ENCODE results near the gene ERICH6B. TPM values are rescaled to one million over a fixed set of nuclear protein-coding genes. Genes with fewer than 3 reads are reported as not detected.

The ERICH6B gene
- total RNA-seq, 1 experiment from 2014 or later, result not detected

DNA sequence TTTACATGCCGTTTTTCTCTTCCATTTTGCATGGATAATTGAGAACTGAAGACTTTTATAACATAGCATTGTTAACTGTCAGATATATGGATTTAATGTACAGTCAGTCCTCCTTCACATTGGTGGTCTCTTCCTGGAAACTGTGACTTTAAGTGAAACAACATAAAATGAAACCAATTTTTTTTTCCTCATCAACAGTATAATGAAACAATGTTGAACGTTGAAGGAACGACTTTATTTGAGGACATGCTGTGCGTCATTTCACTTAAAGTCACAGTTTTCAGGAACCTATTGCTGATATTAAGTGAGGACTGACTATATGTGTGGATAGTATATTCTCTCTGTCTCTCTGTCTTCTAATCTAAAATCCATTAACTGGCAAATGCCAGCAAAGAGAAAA lies 96.0 kb downstream of the ERICH6B start:
- TF ChIP-seq, protein P1, sequence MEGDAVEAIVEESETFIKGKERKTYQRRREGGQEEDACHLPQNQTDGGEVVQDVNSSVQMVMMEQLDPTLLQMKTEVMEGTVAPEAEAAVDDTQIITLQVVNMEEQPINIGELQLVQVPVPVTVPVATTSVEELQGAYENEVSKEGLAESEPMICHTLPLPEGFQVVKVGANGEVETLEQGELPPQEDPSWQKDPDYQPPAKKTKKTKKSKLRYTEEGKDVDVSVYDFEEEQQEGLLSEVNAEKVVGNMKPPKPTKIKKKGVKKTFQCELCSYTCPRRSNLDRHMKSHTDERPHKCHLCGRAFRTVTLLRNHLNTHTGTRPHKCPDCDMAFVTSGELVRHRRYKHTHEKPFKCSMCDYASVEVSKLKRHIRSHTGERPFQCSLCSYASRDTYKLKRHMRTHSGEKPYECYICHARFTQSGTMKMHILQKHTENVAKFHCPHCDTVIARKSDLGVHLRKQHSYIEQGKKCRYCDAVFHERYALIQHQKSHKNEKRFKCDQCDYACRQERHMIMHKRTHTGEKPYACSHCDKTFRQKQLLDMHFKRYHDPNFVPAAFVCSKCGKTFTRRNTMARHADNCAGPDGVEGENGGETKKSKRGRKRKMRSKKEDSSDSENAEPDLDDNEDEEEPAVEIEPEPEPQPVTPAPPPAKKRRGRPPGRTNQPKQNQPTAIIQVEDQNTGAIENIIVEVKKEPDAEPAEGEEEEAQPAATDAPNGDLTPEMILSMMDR (IDR thresholded peaks at IDR 0.05; ENCODE audit: unreplicated experiment), result no peak
- DNase-seq, result no peak
- CTCF ChIA-PET, result no interaction called here
- Mint-ChIP-seq H3K9me3 (ENCODE audit: low read depth, unreplicated experiment) (no peaks in the 10 kb centered on the region), H3K27me3 (ENCODE audit: unreplicated experiment) (no peaks in the 10 kb centered on the region), H3K27ac (ENCODE audit: unreplicated experiment) (no peak overlapping the region), H3K36me3 (ENCODE audit: insufficient read depth, unreplicated experiment) (peaks cover 16% of the 10 kb centered on the region), H3K4me3 (ENCODE audit: low read depth, unreplicated experiment) (no peak overlapping the region), H3K4me1 (ENCODE audit: low read depth, unreplicated experiment) (no peaks in the 10 kb centered on the region)
- intact Hi-C loops (cut with micrococcal nuclease; ENCODE audit: unreplicated experiment), result no loop called here
- no TSS peak for BruUV-seq (replicated peaks)

DNA sequence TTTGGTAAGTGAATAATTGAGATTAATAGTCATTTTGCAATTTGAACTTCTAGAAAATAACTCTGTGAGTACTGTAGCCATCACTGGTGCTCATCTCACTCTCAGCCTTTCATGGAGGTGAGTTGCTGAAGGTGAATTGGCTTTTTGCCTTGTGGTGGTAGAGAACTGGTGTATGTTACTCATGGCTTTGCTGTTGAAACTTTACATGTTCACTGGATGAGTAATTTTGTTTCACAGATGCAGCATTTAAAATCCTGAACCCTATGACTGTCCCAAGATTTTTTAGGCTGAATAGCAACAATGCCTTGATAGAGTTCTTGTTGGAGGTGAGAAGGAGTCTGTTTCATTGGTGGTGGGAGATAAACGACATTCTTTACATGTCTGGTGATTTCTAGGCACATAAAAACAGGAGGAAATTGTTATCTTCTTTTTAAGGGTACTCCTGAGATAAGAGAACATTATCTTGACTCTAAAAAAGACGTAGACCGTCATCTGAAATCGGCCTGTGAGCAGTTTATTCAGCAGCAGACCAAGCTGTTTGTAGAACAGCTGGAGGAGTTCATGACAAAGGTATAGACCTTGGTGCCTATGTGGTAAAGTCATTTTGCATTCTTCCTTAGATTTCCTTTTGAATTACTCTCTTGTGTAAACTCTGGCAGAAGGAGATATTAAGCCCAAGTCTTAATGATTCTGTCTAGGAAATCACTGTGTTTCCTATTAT lies 96.9 kb downstream of the ERICH6B start:
- Mint-ChIP-seq H3K27ac (ENCODE audit: unreplicated experiment) (no peak overlapping the region), H3K36me3 (ENCODE audit: insufficient read depth, unreplicated experiment) (peaks cover 21% of the 10 kb centered on the region), H3K9me3 (ENCODE audit: low read depth, unreplicated experiment) (no peaks in the 10 kb centered on the region), H3K4me3 (ENCODE audit: low read depth, unreplicated experiment) (no peak overlapping the region), H3K4me1 (ENCODE audit: low read depth, unreplicated experiment) (no peaks in the 10 kb centered on the region), H3K27me3 (ENCODE audit: unreplicated experiment) (no peaks in the 10 kb centered on the region)
- CTCF ChIA-PET, result no interaction called here
- BruUV-seq (replicated peaks), result no TSS peak
- DNase-seq, result no peak
- intact Hi-C loops (cut with micrococcal nuclease; ENCODE audit: unreplicated experiment), result no loop called here
- TF ChIP-seq, protein P1 (IDR thresholded peaks at IDR 0.05; ENCODE audit: unreplicated experiment), result no peak

DNA sequence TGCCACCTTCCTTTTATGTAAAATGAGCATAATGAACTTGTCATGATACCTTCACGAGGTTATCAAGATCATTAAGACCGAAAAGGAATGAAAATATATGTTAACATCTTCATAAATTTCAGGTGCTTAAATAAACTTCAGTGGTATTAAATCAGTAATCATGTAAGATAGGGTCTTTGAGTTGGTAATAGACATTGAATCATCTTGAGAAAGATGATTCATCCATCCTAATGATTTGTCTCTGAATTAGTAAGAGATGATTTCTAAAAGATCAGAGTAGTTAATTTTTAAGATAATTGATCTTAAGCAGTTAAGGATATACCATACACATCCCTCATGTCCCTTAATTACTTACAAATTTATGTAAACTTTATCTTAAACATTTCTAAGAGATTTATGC lies 98.8 kb downstream of the ERICH6B start:
- no TSS peak for BruUV-seq (replicated peaks)
- intact Hi-C loops (cut with micrococcal nuclease; ENCODE audit: unreplicated experiment), result no loop called here
- CTCF ChIA-PET, result no interaction called here
- no peak overlapping the region for H3K27ac Mint-ChIP-seq (ENCODE audit: unreplicated experiment)
- TF ChIP-seq, protein P1 (IDR thresholded peaks at IDR 0.05; ENCODE audit: unreplicated experiment), result no peak
- no peaks in the 10 kb centered on the region for H3K4me1 Mint-ChIP-seq (ENCODE audit: low read depth, unreplicated experiment)
- no peak for DNase-seq
- H3K27me3 Mint-ChIP-seq (ENCODE audit: unreplicated experiment), result no peaks in the 10 kb centered on the region
- peaks cover 21% of the 10 kb centered on the region for H3K36me3 Mint-ChIP-seq (ENCODE audit: insufficient read depth, unreplicated experiment)
- no peak overlapping the region for H3K4me3 Mint-ChIP-seq (ENCODE audit: low read depth, unreplicated experiment)
- H3K9me3 Mint-ChIP-seq (ENCODE audit: low read depth, unreplicated experiment), result no peaks in the 10 kb centered on the region

DNA sequence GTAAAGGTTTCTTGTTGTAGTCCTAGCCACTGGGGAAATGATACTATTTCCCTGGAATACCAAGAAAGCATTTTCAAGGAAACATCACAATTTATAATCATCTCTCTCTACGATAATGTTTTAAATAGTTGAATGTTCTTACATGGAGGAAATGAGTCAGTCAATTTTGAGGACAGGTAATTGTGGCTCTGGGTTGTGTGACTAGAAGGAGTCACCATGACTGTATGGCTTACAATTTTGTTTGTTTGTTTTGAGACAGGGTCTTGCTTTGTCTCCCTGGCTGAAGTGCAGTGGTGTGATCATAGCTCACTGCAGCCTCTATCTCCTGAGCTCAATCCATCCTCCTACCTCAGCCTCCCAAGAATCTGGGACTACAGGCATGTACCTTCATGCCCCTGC lies 103.4 kb downstream of the ERICH6B start:
- CTCF ChIA-PET, result no interaction called here
- no TSS peak for BruUV-seq (replicated peaks)
- no peak overlapping the region for H3K27ac Mint-ChIP-seq (ENCODE audit: unreplicated experiment)
- peaks cover 18% of the 10 kb centered on the region for H3K36me3 Mint-ChIP-seq (ENCODE audit: insufficient read depth, unreplicated experiment)
- no peaks in the 10 kb centered on the region for H3K27me3 Mint-ChIP-seq (ENCODE audit: unreplicated experiment)
- no peak for DNase-seq
- no peak overlapping the region for H3K4me3 Mint-ChIP-seq (ENCODE audit: low read depth, unreplicated experiment)
- intact Hi-C loops (cut with micrococcal nuclease; ENCODE audit: unreplicated experiment), result no loop called here
- H3K9me3 Mint-ChIP-seq (ENCODE audit: low read depth, unreplicated experiment), result no peaks in the 10 kb centered on the region
- TF ChIP-seq, protein P1 (IDR thresholded peaks at IDR 0.05; ENCODE audit: unreplicated experiment), result no peak
- no peaks in the 10 kb centered on the region for H3K4me1 Mint-ChIP-seq (ENCODE audit: low read depth, unreplicated experiment)

Data from Calu3 (cell line).